ENCODE data around the gene WDR18. TPM values are rescaled to one million over a fixed set of nuclear protein-coding genes. Genes with fewer than 3 reads are reported as not detected.

WDR18 gene
- total and polyA plus RNA-seq, 2 of the 8 experiments (the other 6 are each of a cell fraction or from before 2014, with no cell fraction given): 87.7 to 177 TPM

GRCh38 chr19:1011831-1012333 lies 27.7 kb downstream of the WDR18 start (continued):
- TF ChIP-seq RXRA (IDR thresholded peaks at IDR 0.05; ENCODE audit: insufficient read depth, low read depth, low read length) (no peak), EGR1 (IDR thresholded peaks at IDR 0.05; ENCODE audit: borderline replicate concordance, low read depth, low read length) (no peak), RBBP5 (IDR thresholded peaks at IDR 0.05; ENCODE audit: borderline replicate concordance, low read depth, low read length) (no peak), TAF1 (IDR thresholded peaks at IDR 0.05; ENCODE audit: low read depth, low read length) (no peak)

Data from H1 (cell line).